Trophoblast cell (in vitro differentiated cells and primary cell): Measurements from ENCODE around the gene EYS.

ENCODE experiments used
- DNase-seq, 2 donors: peaks; one replicate each; pipeline ENCODE4 v3.0.0-alpha.2; 2016
- H2AFZ ChIP-seq: 2 replicates; pipeline ENCODE4 v1.6.1; 2013; ENCODE audit warnings: low read length, moderate library complexity, mild to moderate bottlenecking; ENCODE audit not compliant: insufficient read depth, poor library complexity
- H2AK5ac ChIP-seq: 2 replicates; pipeline ENCODE4 v1.6.1; 2013; ENCODE audit warnings: mild to moderate bottlenecking, low read length
- H2BK120ac ChIP-seq: 2 replicates; pipeline ENCODE4 v1.6.1; 2013; ENCODE audit warnings: low read length, mild to moderate bottlenecking, moderate library complexity; ENCODE audit not compliant: insufficient read depth, poor library complexity
- H2BK12ac ChIP-seq: 2 replicates; pipeline ENCODE4 v1.6.1; 2013; ENCODE audit warnings: mild to moderate bottlenecking, low read length, moderate library complexity
- H2BK5ac ChIP-seq: 2 replicates; pipeline ENCODE4 v1.6.1; 2013; ENCODE audit warnings: low read length, low read depth, moderate library complexity, mild to moderate bottlenecking; ENCODE audit not compliant: poor library complexity
- H3K14ac ChIP-seq: 2 replicates; pipeline ENCODE4 v1.6.1; 2013; ENCODE audit warnings: mild to moderate bottlenecking, low read length
- H3K18ac ChIP-seq: 2 replicates; pipeline ENCODE4 v1.6.1; 2013; ENCODE audit warnings: mild to moderate bottlenecking, low read length
- H3K23ac ChIP-seq: 2 replicates; pipeline ENCODE4 v1.6.1; 2013; ENCODE audit warnings: low read length
- H3K27ac ChIP-seq: 2 replicates; pipeline ENCODE4 v1.5.1; 2013; ENCODE audit warnings: low read depth, mild to moderate bottlenecking, inconsistent platforms, low read length, moderate library complexity
- H3K27me3 ChIP-seq: 2 replicates; pipeline ENCODE4 v1.6.1; 2013; ENCODE audit warnings: inconsistent platforms, mild to moderate bottlenecking, low read length, moderate library complexity; ENCODE audit not compliant: insufficient read depth
- H3K36me3 ChIP-seq, 2 experiments: 1 replicate in 1 of 2; 2 replicates in 1 of 2; pipeline ENCODE4 v1.6.1; 2013; ENCODE audit warnings: low read length in 2 of 2, mild to moderate bottlenecking in 2 of 2, moderate library complexity in 1 of 2; ENCODE audit not compliant: insufficient read depth in 2 of 2, control insufficient read depth in 1 of 2
- H3K4ac ChIP-seq: 2 replicates; pipeline ENCODE4 v1.6.1; 2013; ENCODE audit warnings: low read depth, mild to moderate bottlenecking, low read length, moderate library complexity
- H3K4me1 ChIP-seq, 2 experiments: 1 replicate in 1 of 2; 2 replicates in 1 of 2; pipeline ENCODE4 v1.6.1; 2013; ENCODE audit warnings: low read length in 2 of 2, mild to moderate bottlenecking in 2 of 2, moderate library complexity in 1 of 2; ENCODE audit not compliant: insufficient read depth in 2 of 2, control insufficient read depth in 1 of 2
- H3K4me2 ChIP-seq: 2 replicates; pipeline ENCODE4 v1.6.1; 2013; ENCODE audit warnings: inconsistent platforms, mild to moderate bottlenecking, low read length, moderate library complexity
- H3K4me3 ChIP-seq: 2 replicates; pipeline ENCODE4 v1.5.1; 2013; ENCODE audit warnings: mild to moderate bottlenecking, low read depth, low read length, inconsistent platforms
- H3K79me1 ChIP-seq: one replicate; pipeline ENCODE4 v1.6.1; 2013; ENCODE audit warnings: low read length
- H3K79me2 ChIP-seq: 2 replicates; pipeline ENCODE4 v1.6.1; 2013; ENCODE audit warnings: low read length, mild to moderate bottlenecking; ENCODE audit not compliant: control insufficient read depth, insufficient read depth, poor library complexity
- H3K9ac ChIP-seq: 2 replicates; pipeline ENCODE4 v1.6.1; 2013; ENCODE audit warnings: mild to moderate bottlenecking, low read length
- H3K9me3 ChIP-seq: 2 replicates; pipeline ENCODE4 v1.6.1; 2013; ENCODE audit warnings: low read depth, mild to moderate bottlenecking, control low read depth, inconsistent platforms, low read length; ENCODE audit not compliant: insufficient read depth
- H4K12ac ChIP-seq: 2 replicates; pipeline ENCODE4 v1.6.1; 2013; ENCODE audit warnings: low read depth, mild to moderate bottlenecking, low read length, moderate library complexity
- H4K8ac ChIP-seq: 2 replicates; pipeline ENCODE4 v1.6.1; 2013; ENCODE audit warnings: low read depth, mild to moderate bottlenecking, low read length, moderate library complexity
- H4K91ac ChIP-seq: one replicate; pipeline ENCODE4 v1.6.1; 2013; ENCODE audit warnings: low read depth, mild to moderate bottlenecking, low read length, moderate library complexity
- WGBS: extraction: QIAGEN DNeasy Blood & Tissue Kit; methylation state at CpG from one replicate; pipeline ENCODE4 v1.1.7; 2013; ENCODE audit warnings: missing lambda C conversion rate; ENCODE audit not compliant: insufficient read length, insufficient coverage; ENCODE audit errors: extremely low coverage; 5-methylcytosine and 5-hydroxymethylcytosine counted together

EYS gene

DNA sequence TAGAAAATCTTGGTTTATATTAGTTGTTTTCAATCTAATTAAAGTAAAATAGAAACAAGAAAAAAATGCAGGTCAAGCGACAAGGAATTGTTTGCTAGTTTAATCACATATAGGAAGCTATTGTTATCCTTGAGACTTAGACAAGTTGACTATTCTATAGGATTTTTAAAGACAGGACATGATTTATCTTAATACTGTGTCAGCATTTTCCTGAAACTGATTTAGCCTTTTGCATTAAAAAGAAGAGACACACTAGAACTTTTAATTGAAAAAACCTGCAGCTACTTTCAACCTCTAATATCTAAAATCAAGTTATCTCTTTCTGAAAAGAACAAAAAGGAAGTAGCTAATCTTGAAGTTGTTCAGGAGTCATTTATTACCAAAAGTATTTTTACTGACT lies 1825.2 kb downstream of the EYS start:
- H3K4me2 ChIP-seq, result no peak overlapping the region
- H3K4me3 ChIP-seq, result no peak overlapping the region
- H3K23ac ChIP-seq, result no peak overlapping the region
- no peaks in the 10 kb centered on the region for H3K4me1 ChIP-seq
- no peak overlapping the region for H3K27ac ChIP-seq
- DNase-seq, result no peak
- WGBS, result no CpG with 5 or more reads among the region's 1 CpG
- no peak overlapping the region for H3K4ac ChIP-seq
- H2BK12ac ChIP-seq, result no peak overlapping the region
- no peak overlapping the region for H4K12ac ChIP-seq
- H2BK120ac ChIP-seq, result no peak overlapping the region
- no peak overlapping the region for H3K14ac ChIP-seq
- no peaks in the 10 kb centered on the region for H3K79me2 ChIP-seq
- H3K27me3 ChIP-seq, result no peaks in the 10 kb centered on the region
- no peak overlapping the region for H2AK5ac ChIP-seq
- no peak overlapping the region for H2AFZ ChIP-seq
- no peaks in the 10 kb centered on the region for H3K36me3 ChIP-seq
- H3K79me1 ChIP-seq, result no peaks in the 10 kb centered on the region
- no peak overlapping the region for H2BK5ac ChIP-seq
- H3K9me3 ChIP-seq, result peaks cover 3% of the 10 kb centered on the region
- no peak overlapping the region for H3K18ac ChIP-seq
- H3K9ac ChIP-seq, result no peak overlapping the region
- no peak overlapping the region for H4K8ac ChIP-seq
- H4K91ac ChIP-seq, result no peak overlapping the region

DNA sequence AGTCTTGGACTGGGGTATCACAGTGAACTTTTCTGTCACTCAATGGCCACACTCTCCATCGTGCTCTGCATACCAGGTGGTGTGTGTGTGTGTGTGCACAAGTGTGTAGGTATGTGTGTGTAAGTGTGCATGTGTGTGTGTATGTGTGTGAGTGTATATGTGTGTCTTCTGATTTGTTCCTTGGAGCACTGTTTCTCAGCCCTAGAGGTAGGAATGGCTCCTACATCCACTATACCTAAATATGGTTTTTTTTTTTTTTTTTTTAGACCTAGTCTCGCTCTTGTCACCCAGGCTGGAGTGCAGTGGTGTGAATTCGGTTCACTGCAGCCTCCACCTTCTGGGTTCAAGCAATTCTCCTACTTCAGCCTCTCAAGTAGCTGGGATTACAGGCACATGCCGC lies 1834.8 kb downstream of the EYS start:
- Histone ChIP-seq H3K4me2 (no peak overlapping the region), H3K4me1 (no peaks in the 10 kb centered on the region), H2BK120ac (no peak overlapping the region), H4K12ac (no peak overlapping the region), H3K36me3 (no peaks in the 10 kb centered on the region), H3K79me2 (no peaks in the 10 kb centered on the region), H2BK12ac (no peak overlapping the region), H3K9ac (no peak overlapping the region), H3K4ac (no peak overlapping the region), H3K79me1 (no peaks in the 10 kb centered on the region), H3K4me3 (no peak overlapping the region), H4K8ac (no peak overlapping the region), H3K23ac (no peak overlapping the region), H3K27ac (no peak overlapping the region), H3K14ac (no peak overlapping the region), H3K9me3 (no peaks in the 10 kb centered on the region), H2AFZ (no peak overlapping the region), H4K91ac (no peak overlapping the region), H3K27me3 (no peaks in the 10 kb centered on the region), H2AK5ac (no peak overlapping the region), H2BK5ac (no peak overlapping the region), H3K18ac (no peak overlapping the region)
- no CpG with 5 or more reads among the region's 4 CpGs for WGBS
- no peak for DNase-seq

DNA sequence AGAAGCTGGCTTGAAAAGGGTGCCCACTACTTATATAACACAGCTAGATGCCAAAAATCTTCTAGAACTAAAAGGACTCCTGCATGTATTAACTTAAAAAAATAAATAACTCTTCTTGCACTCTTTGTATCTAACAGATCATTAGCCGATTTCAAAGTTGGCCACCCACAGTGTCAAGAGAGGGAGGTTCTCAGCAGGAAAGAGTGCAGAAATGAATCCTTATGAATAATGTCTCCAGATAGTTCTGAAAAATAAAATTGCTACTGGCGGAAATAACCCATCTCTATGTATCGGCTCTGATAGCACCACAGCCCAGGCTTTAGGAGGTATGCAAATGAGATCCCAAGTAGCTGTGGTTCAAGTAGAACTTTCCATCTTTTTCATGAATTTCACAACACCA lies 1838.7 kb downstream of the EYS start:
- Histone ChIP-seq H2BK12ac (no peak overlapping the region), H2AK5ac (no peak overlapping the region), H3K9ac (no peak overlapping the region), H3K4me1 (no peaks in the 10 kb centered on the region), H3K36me3 (no peaks in the 10 kb centered on the region), H3K4ac (no peak overlapping the region), H3K9me3 (no peaks in the 10 kb centered on the region), H2BK120ac (no peak overlapping the region), H3K4me2 (no peak overlapping the region), H3K79me1 (no peaks in the 10 kb centered on the region), H4K12ac (no peak overlapping the region), H3K27me3 (no peaks in the 10 kb centered on the region), H3K79me2 (no peaks in the 10 kb centered on the region), H4K8ac (no peak overlapping the region), H3K23ac (no peak overlapping the region), H3K14ac (no peak overlapping the region), H3K4me3 (no peak overlapping the region), H3K27ac (no peak overlapping the region), H4K91ac (no peak overlapping the region), H3K18ac (no peak overlapping the region), H2AFZ (no peak overlapping the region), H2BK5ac (no peak overlapping the region)
- no CpG with 5 or more reads among the region's 3 CpGs for WGBS
- DNase-seq, result no peak

DNA sequence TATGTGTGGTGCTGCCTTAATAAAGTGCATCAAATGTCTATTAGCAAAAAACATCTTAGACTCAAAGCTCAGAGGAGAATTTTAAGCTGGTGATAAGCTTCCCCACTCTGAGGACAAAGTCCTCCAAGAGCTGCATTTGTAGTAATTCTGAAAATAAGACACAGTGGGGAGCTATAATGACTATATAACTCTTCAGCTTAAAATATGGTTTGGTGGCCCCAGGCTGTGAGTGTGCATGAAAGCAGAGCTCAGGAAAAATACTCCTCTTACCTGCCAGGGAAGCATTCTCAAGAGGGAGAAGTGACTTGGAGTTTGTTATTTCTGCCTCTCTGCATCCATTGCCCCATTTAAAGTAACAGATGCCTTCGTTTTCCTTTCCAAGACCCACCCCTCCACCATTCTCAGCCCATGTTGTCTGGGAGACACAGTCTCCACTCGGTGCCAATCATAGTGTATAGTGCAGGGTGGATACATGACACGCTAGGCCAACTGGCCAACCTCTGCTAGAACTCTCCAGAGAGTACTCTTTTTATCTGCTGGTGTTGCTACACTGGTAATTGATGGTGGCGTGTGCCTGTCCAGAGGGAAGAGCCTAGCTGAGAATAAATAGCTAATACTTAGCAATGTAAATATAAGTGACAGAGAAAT lies 1842.2 kb downstream of the EYS start:
- no peak overlapping the region for H3K14ac ChIP-seq
- no peak overlapping the region for H3K4me2 ChIP-seq
- no peak for DNase-seq
- no peak overlapping the region for H2BK5ac ChIP-seq
- no peak overlapping the region for H2BK12ac ChIP-seq
- no CpG with 5 or more reads among the region's 4 CpGs for WGBS
- H2AK5ac ChIP-seq, result no peak overlapping the region
- H3K9ac ChIP-seq, result no peak overlapping the region
- no peak overlapping the region for H3K4me3 ChIP-seq
- no peaks in the 10 kb centered on the region for H3K4me1 ChIP-seq
- no peak overlapping the region for H4K8ac ChIP-seq
- no peaks in the 10 kb centered on the region for H3K79me1 ChIP-seq
- H3K18ac ChIP-seq, result no peak overlapping the region
- H3K23ac ChIP-seq, result no peak overlapping the region
- no peak overlapping the region for H3K4ac ChIP-seq
- H3K9me3 ChIP-seq, result no peaks in the 10 kb centered on the region
- no peaks in the 10 kb centered on the region for H3K36me3 ChIP-seq
- H3K27ac ChIP-seq, result no peak overlapping the region
- no peak overlapping the region for H2BK120ac ChIP-seq
- H3K79me2 ChIP-seq, result no peaks in the 10 kb centered on the region
- no peaks in the 10 kb centered on the region for H3K27me3 ChIP-seq
- no peak overlapping the region for H4K12ac ChIP-seq
- H4K91ac ChIP-seq, result no peak overlapping the region
- H2AFZ ChIP-seq, result no peak overlapping the region
